Measurements from ENCODE around the gene KHSRP.

GRCh38 chr19:6467384-6467783 is 42.8 kb upstream of the KHSRP start:
- TF ChIP-seq, protein P1, sequence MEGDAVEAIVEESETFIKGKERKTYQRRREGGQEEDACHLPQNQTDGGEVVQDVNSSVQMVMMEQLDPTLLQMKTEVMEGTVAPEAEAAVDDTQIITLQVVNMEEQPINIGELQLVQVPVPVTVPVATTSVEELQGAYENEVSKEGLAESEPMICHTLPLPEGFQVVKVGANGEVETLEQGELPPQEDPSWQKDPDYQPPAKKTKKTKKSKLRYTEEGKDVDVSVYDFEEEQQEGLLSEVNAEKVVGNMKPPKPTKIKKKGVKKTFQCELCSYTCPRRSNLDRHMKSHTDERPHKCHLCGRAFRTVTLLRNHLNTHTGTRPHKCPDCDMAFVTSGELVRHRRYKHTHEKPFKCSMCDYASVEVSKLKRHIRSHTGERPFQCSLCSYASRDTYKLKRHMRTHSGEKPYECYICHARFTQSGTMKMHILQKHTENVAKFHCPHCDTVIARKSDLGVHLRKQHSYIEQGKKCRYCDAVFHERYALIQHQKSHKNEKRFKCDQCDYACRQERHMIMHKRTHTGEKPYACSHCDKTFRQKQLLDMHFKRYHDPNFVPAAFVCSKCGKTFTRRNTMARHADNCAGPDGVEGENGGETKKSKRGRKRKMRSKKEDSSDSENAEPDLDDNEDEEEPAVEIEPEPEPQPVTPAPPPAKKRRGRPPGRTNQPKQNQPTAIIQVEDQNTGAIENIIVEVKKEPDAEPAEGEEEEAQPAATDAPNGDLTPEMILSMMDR (IDR thresholded peaks at IDR 0.05) = no peak
- TF ChIP-seq POLR2A (IDR thresholded peaks at IDR 0.05) (no peak), POLR2AphosphoS5 (IDR thresholded peaks at IDR 0.05; ENCODE audit: insufficient read depth in 1 of 2, low read depth in 1 of 2) (no peak)

Measured in vagina (tissue), 2 donors.